GM12878 (cell line): Measurements from ENCODE around the gene COPE. TPM values are rescaled to one million over a fixed set of nuclear protein-coding genes. Genes with fewer than 3 reads are reported as not detected.
A peak's percentile ranks its signal among the peaks of the same experiment; 100 is the strongest.

ENCODE experiments used
- ATAC-seq: fragments of 200-7000 bp; cut with Tn5 transposase; 3 replicates; pipeline ENCODE4 v1.9.1; 2020; ENCODE audit warnings: mild to moderate bottlenecking, moderate library complexity
- BruUV-seq: library from RNA; stranded (reverse); fragments of 400-500 nt; replicated peaks from 2 replicates; lab custom pipeline; 2021; lab: Mats Ljungman, UMichigan
- CTCF ChIA-PET: fragments of 300-600 bp; sonication (Branson Sonifier 250); formaldehyde crosslinking; extraction: SDS; loops from one replicate; lab custom pipeline; 2021; ENCODE audit warnings: inconsistent platforms; lab: Yijun Ruan, JAX
- POLR2A ChIA-PET: fragments of 350-600 bp; formaldehyde crosslinking; extraction: SDS; loops from one replicate; lab custom pipeline; 2021; ENCODE audit warnings: inconsistent platforms; lab: Charles Lee
- RAD21 ChIA-PET: fragments of 300-600 bp; sonication (Branson Sonifier 250); formaldehyde crosslinking; loops from one replicate; lab custom pipeline; 2023; ENCODE audit warnings: antibody characterized with exemption; ENCODE audit not compliant: unreplicated experiment; lab: Charles Lee
- SMC1A ChIA-PET: fragments of 300-600 bp; sonication (Branson Sonifier 250); formaldehyde crosslinking; loops from one replicate; lab custom pipeline; 2023; ENCODE audit not compliant: unreplicated experiment, uncharacterized antibody; lab: Charles Lee
- DNase-seq: peaks from one replicate; pipeline ENCODE4 v3.0.0-alpha.2; 2011; ENCODE audit warnings: low read depth, low spot score
- FAIRE-seq: peaks from 3 replicates; lab custom pipeline; 2011; peaks lifted over from hg19 to GRCh38; lab: Jason Lieb, UNC
- H2AFZ ChIP-seq: 2 replicates; pipeline ENCODE4 v1.6.0; 2011; ENCODE audit warnings: low read depth, low read length, control low read depth; ENCODE audit not compliant: control insufficient read depth
- H3K27ac ChIP-seq: 2 replicates; pipeline ENCODE4 v1.5.1; 2011; ENCODE audit warnings: control low read depth; ENCODE audit not compliant: control insufficient read depth, insufficient read depth
- H3K27me3 ChIP-seq, 2 experiments: replicated peaks in 1 of 2; 2 replicates each; pipeline versions ENCODE4 v1.6.0 to v1.6.1; 2011; ENCODE audit warnings: low read length in 1 of 2; ENCODE audit not compliant: control insufficient read depth in 2 of 2, insufficient read depth in 2 of 2
- H3K36me3 ChIP-seq, 2 experiments: 2 replicates each; pipeline ENCODE4 v1.5.1; 2011; ENCODE audit warnings: low read length in 1 of 2; ENCODE audit not compliant: control insufficient read depth in 2 of 2, insufficient read depth in 2 of 2
- H3K4me1 ChIP-seq: 2 replicates; pipeline ENCODE4 v1.6.1; 2011; ENCODE audit warnings: mild to moderate bottlenecking, low read length, moderate library complexity, mixed read lengths; ENCODE audit not compliant: control insufficient read depth, insufficient read depth
- H3K4me2 ChIP-seq: 2 replicates; pipeline ENCODE4 v1.6.0; 2011; ENCODE audit warnings: control low read depth; ENCODE audit not compliant: control insufficient read depth, insufficient read depth
- H3K4me3 ChIP-seq: fragments of 200-600 bp; sonication (generic); 2 replicates; pipeline ENCODE4 v1.5.1; 2016
- H3K79me2 ChIP-seq: 2 replicates; pipeline ENCODE4 v1.6.0; 2011; ENCODE audit warnings: low read length; ENCODE audit not compliant: control insufficient read depth, insufficient read depth
- H3K9ac ChIP-seq: 2 replicates; pipeline ENCODE4 v1.8.0; 2011; ENCODE audit warnings: low read length, control low read depth, mixed read lengths; ENCODE audit not compliant: control insufficient read depth, insufficient read depth
- H3K9me3 ChIP-seq: replicated peaks from 3 replicates; pipeline ENCODE4 v1.5.1; 2011; ENCODE audit warnings: mild to moderate bottlenecking, low read length; ENCODE audit not compliant: control insufficient read depth, insufficient read depth
- H4K20me1 ChIP-seq: 2 replicates; pipeline ENCODE4 v1.6.0; 2011; ENCODE audit not compliant: control insufficient read depth, insufficient read depth
- ASH2L ChIP-seq: fragments of 300-600, 200-600 bp; sonication (generic); IDR thresholded peaks from 2 replicates; pipeline ENCODE4 v1.6.1; 2017; ENCODE audit warnings: low read depth, mild to moderate bottlenecking, borderline replicate concordance
- BMI1 ChIP-seq: fragments of 450-650 bp; IDR thresholded peaks from 2 replicates; pipeline ENCODE4 v1.6.1; 2016; ENCODE audit warnings: mild to moderate bottlenecking, moderate library complexity, borderline replicate concordance
- CHD4 ChIP-seq: fragments of 200-600 bp; sonication (generic); IDR thresholded peaks from 2 replicates; pipeline ENCODE4 v1.6.1; 2016; ENCODE audit warnings: mild to moderate bottlenecking
- EED ChIP-seq: sonication (generic); IDR thresholded peaks from 2 replicates; pipeline ENCODE4 v1.6.1; 2016; ENCODE audit warnings: antibody characterized with exemption, low read depth
- FOXK2 ChIP-seq: fragments of 450-650 bp; IDR thresholded peaks from 2 replicates; pipeline ENCODE4 v1.6.1; 2017; ENCODE audit warnings: mild to moderate bottlenecking, moderate library complexity
- MTA2 ChIP-seq: fragments of 450-650 bp; IDR thresholded peaks from 2 replicates; pipeline ENCODE4 v1.6.1; 2016; ENCODE audit warnings: low read depth, mild to moderate bottlenecking, moderate library complexity
- RAD21 ChIP-seq: IDR thresholded peaks from 2 replicates; pipeline ENCODE4 v1.6.1; 2011; ENCODE audit warnings: mild to moderate bottlenecking, low read depth, low read length, moderate library complexity; ENCODE audit not compliant: insufficient read depth
- RAD51 ChIP-seq: fragments of 450-650 bp; IDR thresholded peaks from 2 replicates; pipeline ENCODE4 v1.6.1; 2016; ENCODE audit warnings: moderate library complexity, mild to moderate bottlenecking, inconsistent platforms
- SIN3A ChIP-seq: IDR thresholded peaks from 2 replicates; pipeline ENCODE4 v1.6.1; 2012; ENCODE audit warnings: low read depth, low read length, improper control_type of control experiment
- SMAD1 ChIP-seq: fragments of 450-650 bp; IDR thresholded peaks from 2 replicates; pipeline ENCODE4 v1.6.1; 2018; ENCODE audit warnings: mild to moderate bottlenecking, low read depth; ENCODE audit not compliant: partially characterized antibody
- SMAD5 ChIP-seq: IDR thresholded peaks from 2 replicates; pipeline ENCODE4 v1.6.1; 2016; ENCODE audit warnings: antibody characterized with exemption, low read depth
- SREBF1 ChIP-seq: IDR thresholded peaks from 2 replicates; pipeline ENCODE4 v1.6.1; 2012; ENCODE audit warnings: mild to moderate bottlenecking, low read length
- STAT1 ChIP-seq: fragments of 450-650 bp; conservative IDR thresholded peaks from 2 replicates; pipeline ENCODE4 v1.6.1; 2014; ENCODE audit warnings: antibody characterized with exemption, mild to moderate bottlenecking
- ZNF274 ChIP-seq: IDR thresholded peaks from one replicate; pipeline ENCODE4 v1.8.0; 2011; ENCODE audit not compliant: insufficient read length, insufficient read depth
- WGBS: methylation state at CpG from one replicate; pipeline ENCODE4 v1.1.6; 2016; ENCODE audit warnings: low lambda C conversion rate; ENCODE audit not compliant: insufficient replicate concordance, insufficient coverage; ENCODE audit errors: missing lambda C conversion rate; 5-methylcytosine and 5-hydroxymethylcytosine counted together
- in situ Hi-C: fragments of 300-500 bp; cut with MboI; formaldehyde crosslinking; loops from 9 replicates; pipeline ENCODE4 v1.14.3; 2018; ENCODE audit warnings: mixed read lengths
- intact Hi-C: fragments of 100-400 bp; cut with micrococcal nuclease; formaldehyde crosslinking; loops from one replicate; pipeline ENCODE4 v1.14.2; 2022; ENCODE audit not compliant: unreplicated experiment
- polyA plus RNA-seq, 11 experiments: library from polyadenylated mRNA; depleted of rRNA in 4 of 11; unstranded in 6 of 11; stranded (reverse) in 5 of 11; fragments of >200 nt; fragmentation: Nextera tagmentation in 4 of 11; fragmentation: Illumina TruSeq in 1 of 11; extraction: Ambion mirVana in 4 of 11; extraction: Trizol in 1 of 11; gene quantifications; 1 replicate in 1 of 11; 2 replicates in 10 of 11; pipeline versions ENCODE4 v1.2.1 to v1.2.3, GENCODE V29; 2011 to 2016; ENCODE audit warnings: inconsistent platforms in 2 of 11, missing spikeins in 2 of 11, low read depth in 1 of 11
- total RNA-seq, 4 experiments: library from RNA; depleted of rRNA in 3 of 4; stranded (reverse); fragments of >200 nt in 3 of 4; fragmentation: Illumina TruSeq in 1 of 4; extraction: Trizol in 1 of 4; gene quantifications; 2 replicates each; pipeline versions ENCODE4 v1.2.1 to v1.2.3, GENCODE V29; 2013 to 2021
- TF ChIP-seq, protein P1 (sequence below): IDR thresholded peaks from 2 replicates; pipeline ENCODE4 v1.6.1; 2011; ENCODE audit warnings: low read depth, mild to moderate bottlenecking, low read length, moderate library complexity, borderline replicate concordance; ENCODE audit errors: extremely low read depth
- TF ChIP-seq, protein P2 (sequence below): IDR thresholded peaks from 2 replicates; pipeline ENCODE4 v1.6.1; 2012; ENCODE audit warnings: low read length, inconsistent platforms

The COPE gene
- total and polyA plus RNA-seq, 10 of the 15 experiments (the other 5 are each of a cell fraction or from before 2014, with no cell fraction given), result 3.5 to 464 (median 222) TPM

DNA sequence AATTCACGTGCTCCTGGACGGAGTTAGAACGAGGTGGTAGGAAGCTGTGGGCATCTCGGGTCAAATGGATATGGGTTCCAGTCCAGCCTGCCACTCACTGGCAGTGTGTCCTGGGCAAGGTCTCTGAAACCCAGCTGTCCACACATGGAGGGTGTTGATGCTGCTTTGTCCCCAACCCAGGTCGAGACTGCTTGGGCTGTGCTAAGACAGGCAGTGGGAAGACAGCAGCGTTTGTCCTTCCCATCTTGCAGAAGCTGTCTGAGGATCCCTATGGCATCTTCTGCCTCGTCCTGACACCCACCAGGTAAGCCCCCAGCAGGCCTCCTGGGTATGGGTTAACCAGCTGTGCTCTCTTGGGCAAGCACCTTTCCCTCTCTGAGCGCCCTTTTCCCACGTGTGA, 1.2 kb upstream of the COPE start:
- 0 out of 2 replicates have a peak, but pooled peaks cover 3% of the 10 kb centered on the region for H4K20me1 ChIP-seq
- WGBS, result 55% methylated on average over 9 of the region's 9 CpGs
- no peaks in the 10 kb centered on the region for H3K27me3 ChIP-seq
- FAIRE-seq (no peak), ATAC-seq (no peak), DNase-seq (no peak)
- peaks cover 8% of the 10 kb centered on the region for H3K4me1 ChIP-seq
- ChIA-PET CTCF (interaction anchor here (0.6 to 1.7 kb wide), 2 partner anchors 55 to 105 kb away, joined by 3 read pairs; no protein-coding TSS in a partner anchor), RAD21 (no interaction called here), SMC1A (interaction anchor here (1.8 kb wide), 1 partner anchor 24 kb away, joined by 8 read pairs; no protein-coding TSS in a partner anchor)
- H3K4me3 ChIP-seq, result peak overlapping the region; percentile 92
- H3K9me3 ChIP-seq, result no peaks in the 10 kb centered on the region
- H3K79me2 ChIP-seq, result peaks cover 43% of the 10 kb centered on the region
- no peak overlapping the region for H2AFZ ChIP-seq
- H3K36me3 ChIP-seq, result peaks cover 9 to 17% of the 10 kb centered on the region in 2 experiments
- in situ Hi-C loops, result no loop called here
- H3K9ac ChIP-seq, result peak overlapping the region; percentile 91
- TF ChIP-seq MTA2 (no peak), BMI1 (no peak), EED (no peak), SMAD5 (no peak), RAD51 (no peak), ASH2L (no peak), RAD21 (no peak), STAT1 (no peak), SIN3A (no peak), SREBF1 (no peak), FOXK2 (no peak), SMAD1 (no peak), ZNF274 (no peak), CHD4 (no peak)
- TF ChIP-seq, protein P1, sequence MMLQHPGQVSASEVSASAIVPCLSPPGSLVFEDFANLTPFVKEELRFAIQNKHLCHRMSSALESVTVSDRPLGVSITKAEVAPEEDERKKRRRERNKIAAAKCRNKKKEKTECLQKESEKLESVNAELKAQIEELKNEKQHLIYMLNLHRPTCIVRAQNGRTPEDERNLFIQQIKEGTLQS, result no peak
- TF ChIP-seq, protein P2, sequence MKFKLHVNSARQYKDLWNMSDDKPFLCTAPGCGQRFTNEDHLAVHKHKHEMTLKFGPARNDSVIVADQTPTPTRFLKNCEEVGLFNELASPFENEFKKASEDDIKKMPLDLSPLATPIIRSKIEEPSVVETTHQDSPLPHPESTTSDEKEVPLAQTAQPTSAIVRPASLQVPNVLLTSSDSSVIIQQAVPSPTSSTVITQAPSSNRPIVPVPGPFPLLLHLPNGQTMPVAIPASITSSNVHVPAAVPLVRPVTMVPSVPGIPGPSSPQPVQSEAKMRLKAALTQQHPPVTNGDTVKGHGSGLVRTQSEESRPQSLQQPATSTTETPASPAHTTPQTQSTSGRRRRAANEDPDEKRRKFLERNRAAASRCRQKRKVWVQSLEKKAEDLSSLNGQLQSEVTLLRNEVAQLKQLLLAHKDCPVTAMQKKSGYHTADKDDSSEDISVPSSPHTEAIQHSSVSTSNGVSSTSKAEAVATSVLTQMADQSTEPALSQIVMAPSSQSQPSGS, result no peak
- TF ChIP-seq, all 136 proteins: peak for 0
- intact Hi-C loops, result no loop called here
- no TSS peak for BruUV-seq
- Histone ChIP-seq H3K27ac (0 out of 2 replicates have a peak overlapping the region, but pooled peaks have one; percentile 47), H3K4me2 (peak overlapping the region; percentile 99)
- POLR2A ChIA-PET, result interaction anchor here (0.7 kb wide), 1 partner anchor 12 kb away, joined by 5 read pairs; no protein-coding TSS in a partner anchor
